AG04449 (cell line): ENCODE data around the gene PGM1.

Experiments
- CTCF ChIA-PET: fragments of 350-600 bp; formaldehyde crosslinking; extraction: SDS; loops from one replicate; lab custom pipeline; 2021; ENCODE audit warnings: antibody characterized with exemption; lab: Yijun Ruan, JAX
- POLR2A ChIA-PET: fragments of 400-600, 350-600 bp; formaldehyde crosslinking; extraction: SDS; loops from one replicate; lab custom pipeline; 2020; ENCODE audit warnings: antibody characterized with exemption, inconsistent platforms; lab: Yijun Ruan, JAX
- DNase-seq: peaks from one replicate; pipeline ENCODE4 v3.0.0-alpha.2; 2010; ENCODE audit warnings: low read depth, low spot score
- H3K4me3 ChIP-seq: 2 replicates; pipeline ENCODE4 v1.5.1; 2011; ENCODE audit warnings: low read depth, mild to moderate bottlenecking, control low read depth, low read length
- TF ChIP-seq, protein P1 (sequence below): IDR thresholded peaks from one replicate; pipeline ENCODE4 v1.5.1; 2011; ENCODE audit warnings: mild to moderate bottlenecking, moderate library complexity, low read length, control low read depth, inconsistent platforms; ENCODE audit not compliant: insufficient read depth; ENCODE audit errors: missing control alignments

PGM1 gene

DNA sequence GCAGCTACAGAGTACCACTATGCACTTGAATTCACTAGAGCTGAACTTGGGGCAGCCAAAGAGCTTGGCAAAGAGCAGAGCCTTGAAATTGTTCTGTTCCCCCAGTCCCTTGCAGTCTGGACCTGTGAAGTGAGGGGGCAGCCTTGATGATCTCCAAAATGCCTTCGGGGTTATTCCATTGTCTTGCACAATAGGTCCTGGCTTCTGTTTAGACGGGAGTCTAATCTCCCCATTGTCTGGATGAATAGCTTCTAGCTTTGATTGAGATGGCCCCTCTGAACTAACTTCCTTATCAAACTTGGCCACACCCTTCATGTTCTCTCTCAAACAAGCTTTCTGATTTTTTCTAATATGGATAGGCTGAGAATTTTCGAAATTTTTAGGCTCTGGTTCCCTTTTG is 72.6 kb downstream of the PGM1 start:
- TF ChIP-seq, protein P1, sequence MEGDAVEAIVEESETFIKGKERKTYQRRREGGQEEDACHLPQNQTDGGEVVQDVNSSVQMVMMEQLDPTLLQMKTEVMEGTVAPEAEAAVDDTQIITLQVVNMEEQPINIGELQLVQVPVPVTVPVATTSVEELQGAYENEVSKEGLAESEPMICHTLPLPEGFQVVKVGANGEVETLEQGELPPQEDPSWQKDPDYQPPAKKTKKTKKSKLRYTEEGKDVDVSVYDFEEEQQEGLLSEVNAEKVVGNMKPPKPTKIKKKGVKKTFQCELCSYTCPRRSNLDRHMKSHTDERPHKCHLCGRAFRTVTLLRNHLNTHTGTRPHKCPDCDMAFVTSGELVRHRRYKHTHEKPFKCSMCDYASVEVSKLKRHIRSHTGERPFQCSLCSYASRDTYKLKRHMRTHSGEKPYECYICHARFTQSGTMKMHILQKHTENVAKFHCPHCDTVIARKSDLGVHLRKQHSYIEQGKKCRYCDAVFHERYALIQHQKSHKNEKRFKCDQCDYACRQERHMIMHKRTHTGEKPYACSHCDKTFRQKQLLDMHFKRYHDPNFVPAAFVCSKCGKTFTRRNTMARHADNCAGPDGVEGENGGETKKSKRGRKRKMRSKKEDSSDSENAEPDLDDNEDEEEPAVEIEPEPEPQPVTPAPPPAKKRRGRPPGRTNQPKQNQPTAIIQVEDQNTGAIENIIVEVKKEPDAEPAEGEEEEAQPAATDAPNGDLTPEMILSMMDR: no peak
- CTCF ChIA-PET: interaction anchor here (1.1 to 4.0 kb wide), 4 partner anchors 10 to 471 kb away, joined by 3 to 34 read pairs (median 4); no protein-coding TSS in a partner anchor
- POLR2A ChIA-PET: no interaction called here
- H3K4me3 ChIP-seq: no peak overlapping the region
- DNase-seq: no peak

DNA sequence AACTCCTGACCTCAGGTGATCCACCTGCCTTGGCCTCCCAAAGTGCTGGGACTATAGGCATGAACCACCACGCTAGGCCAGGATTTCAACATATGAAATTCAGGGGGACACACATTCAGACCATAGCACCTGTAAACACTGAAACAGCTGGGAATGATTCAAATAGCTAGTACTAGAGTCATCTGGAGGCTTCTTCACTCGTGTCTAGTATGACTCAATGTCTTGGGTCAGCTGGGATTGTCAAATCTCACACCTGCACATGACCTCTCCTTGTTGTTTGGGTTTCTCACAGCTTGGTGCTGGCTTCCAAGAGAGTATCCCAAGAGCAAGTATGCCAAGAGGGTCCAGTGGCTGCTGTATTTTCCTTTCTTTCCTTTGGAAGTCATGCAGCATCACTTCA is 75.1 kb downstream of the PGM1 start:
- H3K4me3 ChIP-seq: no peak overlapping the region
- DNase-seq: no peak
- TF ChIP-seq, protein P1: no peak
- ChIA-PET POLR2A (no interaction called here), CTCF (interaction anchor here (0.8 to 10.4 kb wide), 3 partner anchors 9 to 575 kb away, joined by 3 to 227 read pairs (median 5); no protein-coding TSS in a partner anchor)

DNA sequence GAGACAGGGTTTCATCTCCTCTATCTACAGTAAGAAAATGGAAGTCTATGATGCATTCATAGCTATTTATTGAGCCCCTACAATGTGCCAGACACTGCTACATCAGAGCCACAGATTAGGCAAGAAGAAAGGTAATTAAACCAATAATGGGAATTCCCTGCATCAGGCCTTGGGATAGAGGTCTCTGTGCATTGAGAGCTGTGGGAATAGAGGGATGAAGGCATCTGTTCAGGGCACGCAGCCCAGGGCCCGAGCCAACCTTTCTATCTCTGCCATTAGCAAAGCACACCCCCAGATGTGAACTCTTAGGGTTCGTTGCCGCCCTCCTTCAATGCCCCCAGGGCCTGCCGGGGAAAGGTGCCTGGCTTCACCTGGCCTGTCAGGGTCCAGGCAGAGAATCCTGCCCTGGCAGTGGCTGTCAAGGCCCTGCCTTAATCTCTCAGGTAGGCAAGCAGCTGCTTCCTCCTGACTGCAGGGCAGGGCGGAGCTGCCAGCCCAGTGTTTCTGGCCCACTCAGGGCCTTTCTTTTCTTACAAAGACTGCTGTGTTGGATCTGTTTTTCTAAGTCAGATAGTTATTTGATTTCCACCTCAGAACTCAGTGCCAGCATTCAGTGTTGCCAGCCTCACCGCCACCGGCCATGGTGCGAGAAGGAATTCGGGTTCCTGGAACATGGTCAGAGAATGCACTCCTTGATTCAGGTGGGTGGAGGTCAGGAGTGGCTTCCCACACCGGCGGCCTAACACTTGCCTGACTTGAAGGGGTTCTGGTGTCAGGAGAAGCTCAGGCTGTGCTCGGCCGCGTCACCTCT is 76.1 kb downstream of the PGM1 start:
- no peak overlapping the region for H3K4me3 ChIP-seq
- DNase-seq: no peak
- TF ChIP-seq, protein P1: no peak
- ChIA-PET POLR2A (no interaction called here), CTCF (interaction anchor here (1.1 to 10.4 kb wide), 5 partner anchors 8 to 574 kb away, joined by 3 to 227 read pairs (median 3); no protein-coding TSS in a partner anchor)

DNA sequence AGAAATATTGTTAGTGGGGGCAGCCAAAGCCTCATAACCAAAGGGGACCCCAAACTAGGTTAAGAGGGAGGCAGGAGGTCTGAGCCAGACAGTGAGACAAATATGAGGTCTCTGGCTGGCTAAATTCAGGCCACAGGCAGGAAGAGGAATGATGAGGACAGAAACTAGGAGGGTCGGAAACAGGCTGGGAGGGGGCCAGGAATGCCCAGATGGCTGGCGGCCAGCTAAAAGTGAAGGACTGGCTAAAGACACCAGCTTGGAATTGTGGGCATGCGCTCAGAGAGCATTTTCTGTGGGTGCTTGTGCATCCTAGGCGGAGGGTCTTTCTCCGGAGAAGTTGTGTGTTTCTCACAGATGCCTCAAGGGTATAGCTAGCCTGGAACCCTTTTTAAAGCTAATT is 77.0 kb downstream of the PGM1 start:
- no peak overlapping the region for H3K4me3 ChIP-seq
- CTCF ChIA-PET: interaction anchor here (1.1 to 10.4 kb wide), 4 partner anchors 14 to 573 kb away, joined by 3 to 227 read pairs (median 3); no protein-coding TSS in a partner anchor
- DNase-seq: no peak
- TF ChIP-seq, protein P1: no peak
- POLR2A ChIA-PET: no interaction called here

DNA sequence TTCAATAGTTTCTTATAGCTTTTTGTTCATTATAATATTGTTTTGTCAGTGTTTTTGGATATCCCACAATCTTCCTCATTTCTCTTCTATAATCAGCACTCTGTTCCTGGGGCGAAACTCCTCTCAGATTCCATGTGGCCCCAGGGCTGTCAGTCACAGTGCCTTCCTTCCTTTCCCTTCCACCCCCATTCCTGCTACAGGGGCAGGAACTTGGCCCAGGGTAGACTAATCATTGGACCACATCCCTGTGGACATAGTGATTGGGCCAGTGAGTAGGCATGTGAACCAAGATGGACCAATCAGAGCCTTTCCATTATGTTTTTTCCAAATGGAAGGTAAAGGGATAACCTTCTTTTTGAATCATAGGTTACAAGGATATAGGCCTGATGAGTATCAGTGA is 78.3 kb downstream of the PGM1 start:
- TF ChIP-seq, protein P1: no peak
- ChIA-PET CTCF (interaction anchor here (1.0 to 10.4 kb wide), 2 partner anchors 9 to 572 kb away, joined by 4 to 227 read pairs; no protein-coding TSS in a partner anchor), POLR2A (no interaction called here)
- H3K4me3 ChIP-seq: no peak overlapping the region
- no peak for DNase-seq

DNA sequence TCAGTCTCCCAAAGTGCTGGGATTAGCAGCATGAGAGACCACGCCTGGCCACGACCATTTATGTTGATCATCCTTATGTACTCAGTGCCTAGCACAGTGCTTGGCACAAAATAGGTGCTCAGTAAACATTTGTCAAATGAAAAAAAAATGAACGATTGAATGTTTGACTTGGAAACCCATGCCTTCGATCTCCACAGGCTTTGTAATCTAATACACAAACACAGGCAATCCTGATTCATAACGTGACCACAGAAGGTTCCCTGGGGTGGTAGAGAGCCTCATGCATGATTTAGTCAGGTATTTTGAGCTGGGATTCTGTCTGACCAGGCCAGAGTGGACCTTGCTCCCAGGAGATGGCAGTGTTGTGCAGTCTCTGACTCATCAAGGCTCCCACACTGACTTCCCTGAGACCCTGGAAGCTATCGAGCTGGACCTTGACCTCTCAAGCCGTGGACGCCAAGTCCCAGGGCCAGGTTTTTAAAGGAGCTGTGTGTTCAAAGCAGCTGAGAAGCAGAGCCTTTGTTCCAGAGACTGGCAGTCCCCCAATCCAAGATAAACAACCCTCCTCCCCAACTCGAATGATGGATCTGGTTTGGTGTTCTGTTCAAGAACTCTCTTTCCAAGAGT is 81.1 kb downstream of the PGM1 start:
- ChIA-PET CTCF (interaction anchor here (0.7 to 10.4 kb wide), 49 partner anchors 9 to 569 kb away, joined by 3 to 227 read pairs (median 4); no protein-coding TSS in a partner anchor), POLR2A (interaction anchor here (1.1 kb wide), 1 partner anchor 245 kb away, joined by 3 read pairs; no protein-coding TSS in a partner anchor)
- no peak for DNase-seq

More for the DNA sequence above, 81.1 kb downstream of the PGM1 start:
- TF ChIP-seq, protein P1: peak; percentile 84
- no peak overlapping the region for H3K4me3 ChIP-seq
